D721Med (cell line): ENCODE data around the gene PEMT.

Experiments used
- DNase-seq: peaks from one replicate; pipeline ENCODE4 v3.0.0; 2011; ENCODE audit warnings: low spot score; ENCODE audit not compliant: insufficient read length
- FAIRE-seq: peaks from 2 replicates; lab custom pipeline; 2011; peaks lifted over from hg19 to GRCh38; lab: Jason Lieb, UNC
- TF ChIP-seq, protein P1 (sequence below): IDR thresholded peaks from 2 replicates; pipeline ENCODE4 v1.5.1; 2012; ENCODE audit warnings: mild to moderate bottlenecking, control low read depth; ENCODE audit not compliant: insufficient read depth; ENCODE audit errors: missing control alignments

Gene PEMT

DNA sequence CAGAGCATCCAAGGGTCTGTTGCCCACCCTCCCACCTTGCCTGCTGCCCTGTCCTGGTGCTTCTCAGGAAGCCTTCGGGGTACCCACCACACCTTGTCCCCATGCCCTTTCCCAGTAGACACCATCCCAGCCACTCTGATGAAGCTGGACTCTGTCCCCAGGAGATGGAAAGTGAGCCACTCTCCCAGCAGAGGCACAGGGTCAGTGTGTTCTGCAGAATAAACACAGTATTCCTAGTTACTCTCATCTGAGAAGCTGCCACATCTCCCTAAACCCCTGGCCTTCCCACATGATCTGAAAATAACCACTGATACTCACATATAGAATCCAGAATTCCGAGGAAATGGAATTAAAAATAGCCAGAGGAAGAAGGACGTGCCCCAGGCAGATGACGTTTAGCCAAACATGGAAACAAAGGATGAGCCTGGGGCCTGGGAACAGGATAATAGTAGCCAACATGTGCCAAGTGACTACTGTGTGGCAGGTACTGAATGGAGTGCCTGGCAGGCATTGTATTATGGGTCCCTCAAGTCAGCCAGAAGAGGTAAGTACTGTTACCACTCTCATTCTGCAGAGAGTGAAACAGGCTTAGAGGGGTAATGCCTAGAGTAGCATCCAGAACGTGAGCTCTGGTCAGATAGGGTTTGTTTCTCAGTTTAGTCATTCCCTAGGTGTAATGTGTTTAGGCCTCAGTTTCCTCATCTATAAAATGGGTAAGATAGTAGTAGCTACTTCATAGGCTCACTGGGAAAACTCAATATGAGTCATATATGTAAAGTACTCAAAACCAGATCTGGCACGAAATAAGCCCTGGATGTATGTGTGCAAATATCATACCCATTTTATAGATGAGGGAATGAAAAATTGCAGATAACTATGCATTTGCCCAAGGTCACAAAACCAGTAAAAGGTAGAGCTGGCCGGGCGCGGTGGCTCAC, 20.8 kb upstream of the PEMT start:
- TF ChIP-seq, protein P1, sequence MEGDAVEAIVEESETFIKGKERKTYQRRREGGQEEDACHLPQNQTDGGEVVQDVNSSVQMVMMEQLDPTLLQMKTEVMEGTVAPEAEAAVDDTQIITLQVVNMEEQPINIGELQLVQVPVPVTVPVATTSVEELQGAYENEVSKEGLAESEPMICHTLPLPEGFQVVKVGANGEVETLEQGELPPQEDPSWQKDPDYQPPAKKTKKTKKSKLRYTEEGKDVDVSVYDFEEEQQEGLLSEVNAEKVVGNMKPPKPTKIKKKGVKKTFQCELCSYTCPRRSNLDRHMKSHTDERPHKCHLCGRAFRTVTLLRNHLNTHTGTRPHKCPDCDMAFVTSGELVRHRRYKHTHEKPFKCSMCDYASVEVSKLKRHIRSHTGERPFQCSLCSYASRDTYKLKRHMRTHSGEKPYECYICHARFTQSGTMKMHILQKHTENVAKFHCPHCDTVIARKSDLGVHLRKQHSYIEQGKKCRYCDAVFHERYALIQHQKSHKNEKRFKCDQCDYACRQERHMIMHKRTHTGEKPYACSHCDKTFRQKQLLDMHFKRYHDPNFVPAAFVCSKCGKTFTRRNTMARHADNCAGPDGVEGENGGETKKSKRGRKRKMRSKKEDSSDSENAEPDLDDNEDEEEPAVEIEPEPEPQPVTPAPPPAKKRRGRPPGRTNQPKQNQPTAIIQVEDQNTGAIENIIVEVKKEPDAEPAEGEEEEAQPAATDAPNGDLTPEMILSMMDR, result no peak
- FAIRE-seq (no peak), DNase-seq (no peak)

DNA sequence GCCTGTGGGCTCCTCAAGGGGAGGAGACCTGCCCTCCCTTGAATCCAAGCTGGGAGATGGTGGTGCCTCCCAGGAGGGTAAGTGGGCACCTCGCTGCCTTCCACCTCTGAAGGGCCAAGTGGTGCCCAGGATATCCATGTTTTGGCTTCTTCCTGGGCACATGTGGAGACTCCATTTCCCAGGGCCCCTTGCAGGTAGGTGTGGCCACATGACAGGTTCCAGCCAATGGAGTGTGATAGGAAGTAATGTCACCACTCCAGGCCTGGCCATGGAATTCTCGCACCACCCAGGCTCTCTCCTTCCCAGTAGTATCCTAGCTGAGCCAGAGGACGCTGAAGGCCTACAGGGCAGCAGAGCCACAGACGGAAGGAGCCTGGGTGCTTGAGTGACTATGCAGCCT, 17.6 kb upstream of the PEMT start:
- DNase-seq, result no peak
- FAIRE-seq, result no peak
- TF ChIP-seq, protein P1, result no peak

GRCh38 chr17:17606416-17607000, 15.0 kb upstream of the PEMT start:
- TF ChIP-seq, protein P1, result no peak
- DNase-seq (no peak), FAIRE-seq (no peak)

- TF ChIP-seq, protein P1, result no peak
- FAIRE-seq, result no peak
- DNase-seq, result no peak
Measured at GRCh38 chr17:17605729-17606088, 14.2 kb upstream of the PEMT start.

DNA sequence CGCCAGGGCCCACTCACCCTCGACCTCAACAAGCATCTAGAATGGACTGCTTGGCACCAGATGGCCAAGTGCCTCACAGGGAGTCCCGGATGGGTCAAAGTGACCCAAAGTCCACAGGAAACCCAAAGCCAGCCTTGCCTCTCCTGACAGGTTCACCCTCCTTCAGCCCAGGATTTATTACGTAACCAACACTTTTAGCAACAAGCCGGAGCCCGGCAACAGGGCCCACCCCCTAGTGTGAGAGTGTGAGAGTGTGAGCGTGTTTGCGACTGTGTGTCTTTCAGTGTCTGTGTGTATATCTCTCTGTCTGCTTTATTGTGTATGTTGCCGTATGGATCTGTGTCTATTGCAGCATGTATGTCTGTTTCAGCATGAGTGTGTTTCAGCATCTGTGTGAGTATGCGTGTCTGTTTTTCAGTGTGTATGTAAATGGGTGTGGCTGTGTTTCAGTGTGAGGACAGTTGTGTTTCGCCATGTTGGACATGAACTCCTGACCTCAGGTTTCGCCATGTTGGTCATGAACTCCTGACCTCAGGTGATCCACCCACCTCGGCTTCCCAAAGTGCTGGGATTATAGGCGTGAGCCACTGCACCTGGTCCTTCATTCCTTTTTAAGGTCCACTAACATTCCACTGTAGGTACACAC, 13.7 kb upstream of the PEMT start:
- FAIRE-seq, result no peak

DNA sequence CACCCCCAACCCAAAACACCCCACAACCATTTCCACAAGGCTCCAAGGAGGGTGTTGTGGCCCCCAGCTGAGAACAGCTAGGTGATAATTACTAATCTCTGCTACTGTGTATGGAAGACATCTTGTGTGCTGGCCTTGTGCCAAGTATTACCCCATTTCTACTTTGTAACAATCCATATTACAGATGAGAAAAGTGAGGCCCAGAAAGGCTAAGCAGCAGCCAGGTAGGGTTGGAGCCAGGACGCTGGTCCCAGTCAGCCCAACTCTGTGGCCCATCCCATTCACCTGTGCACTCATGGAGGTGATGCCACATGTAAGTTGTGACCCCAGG, 12.4 kb upstream of the PEMT start:
- TF ChIP-seq, protein P1, result no peak
- FAIRE-seq, result no peak
- no peak for DNase-seq

More for the DNA sequence above, 13.7 kb upstream of the PEMT start:
- no peak for DNase-seq
- TF ChIP-seq, protein P1, result no peak
